BJ (cell line): ENCODE results near the gene COQ6. TPM values are rescaled to one million over a fixed set of nuclear protein-coding genes. Genes with fewer than 3 reads are reported as not detected.
A peak's percentile ranks its signal among the peaks of the same experiment; 100 is the strongest.

Experiments
- CTCF ChIA-PET: fragments of 350-600 bp; formaldehyde crosslinking; extraction: SDS; loops from one replicate; lab custom pipeline; 2021; ENCODE audit warnings: antibody characterized with exemption, inconsistent platforms; lab: Yijun Ruan, JAX
- POLR2A ChIA-PET: fragments of 300-600 bp; sonication (Branson Sonifier 250); formaldehyde crosslinking; extraction: SDS; loops from one replicate; lab custom pipeline; 2021; ENCODE audit warnings: antibody characterized with exemption; lab: Charles Lee
- DNase-seq: peaks from one replicate; pipeline ENCODE4 v3.0.0-alpha.2; 2011; ENCODE audit warnings: low read depth
- H3K27me3 ChIP-seq: 2 replicates; pipeline ENCODE4 v1.6.0; 2011; ENCODE audit warnings: low read length; ENCODE audit not compliant: control insufficient read depth, insufficient read depth
- H3K36me3 ChIP-seq: 2 replicates; pipeline ENCODE4 v1.5.1; 2011; ENCODE audit warnings: low read length; ENCODE audit not compliant: control insufficient read depth, insufficient read depth
- H3K4me3 ChIP-seq: 2 replicates; pipeline ENCODE4 v1.5.1; 2011; ENCODE audit warnings: low read depth, mild to moderate bottlenecking, control low read depth, low read length
- polyA plus RNA-seq: library from polyadenylated mRNA; depleted of rRNA; stranded (reverse); fragments of >200 nt; gene quantifications from 2 replicates; pipeline ENCODE4 v1.2.3, GENCODE V29; 2011
- TF ChIP-seq, protein P1 (sequence below): IDR thresholded peaks from 2 replicates; pipeline ENCODE4 v1.5.1; 2011; ENCODE audit warnings: low read depth, mild to moderate bottlenecking, control low read depth, inconsistent platforms, low read length, moderate library complexity; ENCODE audit not compliant: insufficient read depth

Gene COQ6
- polyA plus RNA-seq, 1 experiment, result 38.2 TPM

DNA sequence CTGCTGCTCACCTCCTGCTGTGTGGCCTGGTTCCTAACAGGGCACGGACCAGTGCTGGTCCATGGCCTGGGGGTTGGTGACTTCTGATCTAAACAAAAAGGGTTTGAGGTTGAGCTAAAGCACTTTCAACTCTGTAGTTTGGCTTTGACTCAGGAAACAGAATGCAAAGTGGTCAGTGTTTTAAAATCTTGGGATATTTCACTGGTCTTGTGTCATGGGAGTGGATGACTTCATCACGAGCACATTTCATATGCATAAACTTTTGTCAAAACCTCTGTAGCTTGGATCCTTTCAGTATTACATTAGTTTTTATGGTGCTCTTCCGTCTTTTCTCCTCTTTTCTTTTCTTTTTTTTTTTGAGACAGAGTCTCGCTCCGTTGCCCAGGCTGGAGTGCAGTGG, 25.8 kb upstream of the COQ6 start:
- POLR2A ChIA-PET, result no interaction called here
- Histone ChIP-seq H3K36me3 (peaks cover 23% of the 10 kb centered on the region), H3K27me3 (no peaks in the 10 kb centered on the region), H3K4me3 (no peak overlapping the region)
- CTCF ChIA-PET, result no interaction called here
- DNase-seq, result no peak
- TF ChIP-seq, protein P1, sequence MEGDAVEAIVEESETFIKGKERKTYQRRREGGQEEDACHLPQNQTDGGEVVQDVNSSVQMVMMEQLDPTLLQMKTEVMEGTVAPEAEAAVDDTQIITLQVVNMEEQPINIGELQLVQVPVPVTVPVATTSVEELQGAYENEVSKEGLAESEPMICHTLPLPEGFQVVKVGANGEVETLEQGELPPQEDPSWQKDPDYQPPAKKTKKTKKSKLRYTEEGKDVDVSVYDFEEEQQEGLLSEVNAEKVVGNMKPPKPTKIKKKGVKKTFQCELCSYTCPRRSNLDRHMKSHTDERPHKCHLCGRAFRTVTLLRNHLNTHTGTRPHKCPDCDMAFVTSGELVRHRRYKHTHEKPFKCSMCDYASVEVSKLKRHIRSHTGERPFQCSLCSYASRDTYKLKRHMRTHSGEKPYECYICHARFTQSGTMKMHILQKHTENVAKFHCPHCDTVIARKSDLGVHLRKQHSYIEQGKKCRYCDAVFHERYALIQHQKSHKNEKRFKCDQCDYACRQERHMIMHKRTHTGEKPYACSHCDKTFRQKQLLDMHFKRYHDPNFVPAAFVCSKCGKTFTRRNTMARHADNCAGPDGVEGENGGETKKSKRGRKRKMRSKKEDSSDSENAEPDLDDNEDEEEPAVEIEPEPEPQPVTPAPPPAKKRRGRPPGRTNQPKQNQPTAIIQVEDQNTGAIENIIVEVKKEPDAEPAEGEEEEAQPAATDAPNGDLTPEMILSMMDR, result no peak

DNA sequence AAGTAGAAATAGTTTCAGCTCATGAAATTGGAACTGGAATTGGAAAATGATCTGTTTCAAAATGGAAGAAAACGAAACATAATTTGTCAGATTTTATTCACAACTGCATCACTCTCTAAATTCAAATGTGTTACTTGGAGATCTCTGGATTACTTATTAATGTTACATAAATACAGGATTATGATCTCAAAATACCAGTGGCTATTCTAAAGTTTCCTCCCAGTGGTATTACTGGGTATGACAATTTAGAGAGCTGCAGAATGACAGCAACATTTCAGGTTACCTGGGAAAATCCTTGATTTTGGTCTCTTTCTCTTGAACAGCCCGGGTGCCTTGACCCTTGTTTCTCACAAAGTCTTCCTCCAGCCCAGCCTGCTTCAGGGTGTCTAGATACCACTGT, 14.4 kb upstream of the COQ6 start:
- Histone ChIP-seq H3K4me3 (no peak overlapping the region), H3K27me3 (no peaks in the 10 kb centered on the region), H3K36me3 (peaks cover 8% of the 10 kb centered on the region)
- CTCF ChIA-PET, result interaction anchor here (0.6 to 2.5 kb wide), 4 partner anchors 10 to 783 kb away, joined by 3 to 15 read pairs (median 3); no protein-coding TSS in a partner anchor
- TF ChIP-seq, protein P1, result peak; percentile 30; the same call in 1 of the 2 replicates
- POLR2A ChIA-PET, result interaction anchor here (0.6 kb wide), 1 partner anchor 1890 kb away, joined by 3 read pairs; no protein-coding TSS in a partner anchor
- DNase-seq, result no peak

DNA sequence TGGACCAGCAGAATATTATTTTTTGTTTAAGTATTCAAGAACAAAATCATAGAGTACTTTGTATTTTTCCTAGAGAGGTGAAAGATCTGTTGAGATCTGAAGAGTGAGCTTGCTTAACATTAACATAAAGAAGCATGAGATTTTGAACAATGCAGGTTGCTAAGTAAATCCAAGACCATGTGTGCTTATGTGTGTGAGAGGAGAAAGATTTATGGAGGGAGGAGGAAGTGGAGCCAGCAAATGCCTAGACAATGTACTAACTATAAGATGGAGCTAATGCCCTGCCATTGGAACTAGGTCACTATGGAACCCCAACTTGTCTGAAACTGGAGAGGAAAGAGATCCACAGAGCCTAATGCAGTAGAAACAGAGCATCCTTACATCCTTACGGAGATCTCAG, 13.6 kb upstream of the COQ6 start:
- ChIA-PET POLR2A (no interaction called here), CTCF (interaction anchor here (1.1 to 2.5 kb wide), 3 partner anchors 11 to 24 kb away, joined by 3 to 15 read pairs (median 3); no protein-coding TSS in a partner anchor)
- Histone ChIP-seq H3K27me3 (no peaks in the 10 kb centered on the region), H3K36me3 (peaks cover 6% of the 10 kb centered on the region), H3K4me3 (no peak overlapping the region)
- no peak for DNase-seq
- TF ChIP-seq, protein P1, result no peak

DNA sequence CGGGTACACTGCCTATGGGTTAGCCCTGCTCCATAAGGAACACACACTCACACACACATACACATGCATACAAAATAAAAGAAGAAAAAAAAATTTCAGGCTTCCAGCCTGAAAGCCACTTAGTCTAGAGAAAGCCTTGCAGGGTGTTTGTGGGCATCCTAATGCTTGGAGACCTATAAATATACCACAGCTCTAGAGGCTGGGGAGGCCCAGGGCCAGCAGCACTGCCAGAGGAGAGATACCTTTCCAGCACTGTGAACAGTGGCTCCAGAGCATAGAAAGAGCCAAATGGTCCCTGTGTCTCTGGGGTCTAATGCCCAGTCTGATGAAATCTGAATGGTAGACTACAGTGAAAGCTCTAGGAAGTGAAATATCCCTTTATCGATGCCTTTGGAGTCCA, 13.1 kb upstream of the COQ6 start:
- POLR2A ChIA-PET, result no interaction called here
- DNase-seq, result no peak
- Histone ChIP-seq H3K27me3 (no peaks in the 10 kb centered on the region), H3K4me3 (no peak overlapping the region), H3K36me3 (peaks cover 3% of the 10 kb centered on the region)
- CTCF ChIA-PET, result interaction anchor here (2.5 kb wide), 1 partner anchor 24 kb away, joined by 15 read pairs; no protein-coding TSS in a partner anchor
- TF ChIP-seq, protein P1, result no peak

DNA sequence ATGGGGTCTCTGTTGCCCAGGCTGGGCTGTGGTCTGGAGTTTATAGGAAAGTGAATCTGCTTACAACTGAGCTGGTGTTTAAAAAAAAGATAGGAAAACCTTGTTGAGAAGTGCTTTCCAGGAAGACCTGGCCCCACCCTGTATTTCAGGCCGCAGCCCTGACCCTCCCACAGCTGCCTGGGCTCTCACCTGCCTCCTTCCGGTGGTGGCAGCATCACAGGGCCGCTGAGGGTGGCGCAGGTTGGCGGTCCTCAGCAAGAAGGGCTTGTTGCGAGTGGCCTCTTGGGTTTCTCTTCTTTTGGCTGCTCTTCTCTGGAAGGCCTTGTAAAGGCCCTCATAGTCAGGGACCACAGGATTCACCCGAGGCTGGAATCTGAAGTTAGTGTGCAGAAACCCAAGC, 7.9 kb upstream of the COQ6 start:
- H3K36me3 ChIP-seq, result peaks cover 5% of the 10 kb centered on the region
- CTCF ChIA-PET, result interaction anchor here (1.4 kb wide), 1 partner anchor 13 kb away, joined by 4 read pairs; no protein-coding TSS in a partner anchor
- H3K27me3 ChIP-seq, result no peaks in the 10 kb centered on the region
- no peak overlapping the region for H3K4me3 ChIP-seq
- no peak for DNase-seq
- TF ChIP-seq, protein P1, result no peak
- POLR2A ChIA-PET, result no interaction called here
